Erythroblast (primary cell): ENCODE data around the gene DUSP1.
A peak's percentile ranks its signal among the peaks of the same experiment; 100 is the strongest.

ENCODE experiments used
- DNase-seq, 2 experiments: peaks; one replicate each; lab custom pipeline; 2025; lab: John Stamatoyannopoulos, UW
- GATA1 ChIP-seq: IDR thresholded peaks from 2 replicates; pipeline ENCODE4 v1.6.1; 2011; ENCODE audit warnings: low read depth, mild to moderate bottlenecking, control low read depth, low read length, moderate library complexity
- POLR2A ChIP-seq: IDR thresholded peaks from 2 replicates; pipeline ENCODE4 v1.6.1; 2011; ENCODE audit warnings: mild to moderate bottlenecking, low read length

DUSP1 gene

GRCh38 chr5:172779691-172780341 lies 8.8 kb upstream of the DUSP1 start:
- DNase-seq, result no peak
- TF ChIP-seq POLR2A (no peak), GATA1 (no peak)

DNA sequence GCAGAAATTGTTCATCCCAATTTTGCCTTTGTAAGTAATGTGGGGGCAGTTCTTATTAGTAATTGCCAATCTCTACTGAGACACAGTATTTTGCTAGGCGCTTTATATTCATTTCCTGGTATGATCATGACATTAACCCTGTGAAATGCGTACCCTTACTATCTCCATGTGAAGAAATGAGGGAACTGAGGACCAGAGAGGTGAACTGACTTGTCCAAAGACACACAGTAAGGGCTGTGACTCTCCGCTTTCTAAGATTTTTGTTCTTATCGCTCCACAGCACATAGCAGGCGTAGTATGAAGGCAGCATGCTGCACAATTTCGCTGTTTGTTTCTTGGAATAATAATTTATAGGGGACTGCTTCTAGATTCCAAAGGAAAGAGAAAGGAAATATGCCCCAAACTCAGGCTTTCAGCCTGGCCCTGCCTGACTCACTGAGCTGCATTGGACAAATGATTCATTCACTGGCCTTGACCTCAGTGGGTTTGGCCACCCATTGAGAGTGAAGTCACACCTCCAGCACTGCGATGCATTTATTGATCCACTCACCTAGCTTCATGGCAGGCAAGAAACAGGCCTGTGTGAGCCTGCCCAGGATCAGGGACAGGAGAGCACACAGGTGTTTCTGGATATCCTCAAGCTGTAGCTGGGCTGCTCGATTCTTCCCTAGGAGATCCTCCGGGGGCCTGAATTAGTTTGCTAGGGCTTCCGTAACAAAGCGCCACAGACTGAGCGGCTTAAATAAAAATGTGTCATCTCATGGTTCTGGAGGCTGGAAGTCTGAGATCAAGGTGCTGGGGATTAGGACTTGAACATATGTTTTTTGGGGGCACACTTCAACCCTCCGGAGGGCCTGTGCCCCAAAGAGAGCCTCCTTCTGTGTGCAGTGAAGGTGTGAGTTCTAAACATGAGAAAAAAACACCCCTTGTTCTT lies 7.2 kb upstream of the DUSP1 start:
- peak; percentile 53 to 72 for DNase-seq
- TF ChIP-seq GATA1, result no peak
- TF ChIP-seq POLR2A, result no peak

GRCh38 chr5:172776235-172776594 lies 5.2 kb upstream of the DUSP1 start:
- peak; percentile 36 to 43 for DNase-seq
- TF ChIP-seq POLR2A, result no peak
- TF ChIP-seq GATA1, result no peak

GRCh38 chr5:172775326-172776234 lies 4.6 kb upstream of the DUSP1 start:
- peak; percentile 87 to 92 for DNase-seq
- TF ChIP-seq POLR2A (peak; percentile 40), GATA1 (no peak)

- no peak for TF ChIP-seq GATA1
- no peak for TF ChIP-seq POLR2A
- DNase-seq, result no peak
Measured at GRCh38 chr5:172774561-172775315, 3.7 kb upstream of the DUSP1 start.

DNA sequence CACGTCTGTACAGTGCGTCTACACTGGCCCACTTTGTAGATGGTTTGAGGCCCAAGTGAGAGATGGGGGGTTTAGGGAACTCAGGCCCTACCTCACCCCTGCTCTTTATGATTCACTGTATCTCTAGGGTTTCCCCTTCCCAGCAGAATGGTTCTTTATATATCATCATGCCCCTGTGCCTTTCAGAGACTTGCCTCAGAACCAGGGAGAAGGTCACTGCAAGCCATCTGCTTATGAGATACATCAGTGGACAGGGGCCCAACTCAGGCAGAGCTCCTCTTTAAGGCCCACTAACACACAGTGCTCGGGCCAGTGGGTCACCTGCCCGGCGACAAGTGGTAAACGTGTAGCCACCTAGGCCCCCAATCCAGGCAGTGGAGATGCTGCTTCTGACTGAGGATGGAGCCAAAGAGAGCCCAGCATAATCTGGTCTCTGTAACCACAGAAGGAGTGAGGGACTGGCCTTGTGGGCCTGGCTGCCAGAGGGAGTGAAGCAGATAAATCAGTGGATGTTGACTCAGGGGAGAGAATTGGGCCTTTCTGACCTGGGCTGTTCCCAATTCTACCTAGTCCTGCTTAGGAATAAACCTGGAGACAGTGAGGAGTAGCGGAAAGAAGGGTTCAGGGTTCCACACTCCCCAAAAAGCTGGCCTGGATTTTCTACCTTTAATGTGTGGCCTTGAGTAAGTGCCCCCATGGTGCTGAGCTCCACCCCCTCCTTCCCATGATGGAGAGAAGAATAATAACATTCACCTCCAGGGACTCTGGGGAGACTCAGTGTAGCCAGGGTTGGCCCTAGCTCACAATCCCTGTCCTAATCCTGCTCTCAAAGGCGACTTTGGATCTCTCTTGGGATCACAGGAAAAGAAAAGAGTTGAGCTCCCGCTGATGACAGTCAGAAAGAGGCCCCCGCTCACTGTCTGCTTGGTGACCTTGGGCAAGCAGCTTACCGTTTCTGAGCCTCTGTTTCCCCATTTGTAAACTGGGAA lies 2.8 kb upstream of the DUSP1 start:
- TF ChIP-seq GATA1, result no peak
- TF ChIP-seq POLR2A, result no peak
- peak; percentile 60 to 72 for DNase-seq

DNA sequence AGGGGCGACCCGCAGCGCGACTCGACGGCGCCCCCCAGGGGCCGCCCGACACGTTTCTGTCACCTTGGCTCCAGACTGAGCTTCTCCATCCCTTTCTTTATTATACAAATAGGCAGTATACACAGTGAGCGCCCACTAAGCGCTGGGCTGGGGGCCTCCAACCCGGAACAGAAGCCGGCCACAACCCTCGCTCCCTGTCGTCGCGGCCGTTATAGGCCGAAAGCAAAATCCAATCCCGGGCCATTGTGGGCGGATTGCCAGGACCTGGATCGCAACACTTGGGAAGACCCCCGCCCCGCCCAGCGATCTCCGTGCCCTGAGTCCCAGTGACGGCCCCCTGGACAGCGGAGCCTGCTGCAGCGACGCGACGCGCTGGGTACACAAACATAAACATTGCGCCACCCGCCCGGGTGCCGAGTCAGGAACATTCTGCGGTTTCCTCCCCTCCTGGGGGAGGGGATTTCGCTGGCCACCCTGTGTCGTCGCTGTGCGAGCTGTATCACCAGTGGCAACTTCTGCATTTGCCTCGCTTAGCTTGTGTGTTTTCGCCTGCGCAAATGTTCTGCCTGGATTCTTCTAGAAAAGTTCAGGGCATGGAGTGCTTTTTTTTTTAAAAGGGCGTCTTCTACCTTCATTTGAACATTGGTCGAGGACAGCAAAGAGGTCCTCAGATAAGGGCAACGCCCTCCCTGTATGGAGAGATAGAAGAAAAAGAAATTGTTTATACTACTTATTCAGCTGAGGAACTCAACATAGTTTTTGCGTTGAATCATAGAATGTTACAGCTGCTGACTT lies 1.3 kb upstream of the DUSP1 start:
- peak; percentile 94 for DNase-seq
- TF ChIP-seq GATA1, result peak; percentile 45
- peak; percentile 85 for TF ChIP-seq POLR2A

DNA sequence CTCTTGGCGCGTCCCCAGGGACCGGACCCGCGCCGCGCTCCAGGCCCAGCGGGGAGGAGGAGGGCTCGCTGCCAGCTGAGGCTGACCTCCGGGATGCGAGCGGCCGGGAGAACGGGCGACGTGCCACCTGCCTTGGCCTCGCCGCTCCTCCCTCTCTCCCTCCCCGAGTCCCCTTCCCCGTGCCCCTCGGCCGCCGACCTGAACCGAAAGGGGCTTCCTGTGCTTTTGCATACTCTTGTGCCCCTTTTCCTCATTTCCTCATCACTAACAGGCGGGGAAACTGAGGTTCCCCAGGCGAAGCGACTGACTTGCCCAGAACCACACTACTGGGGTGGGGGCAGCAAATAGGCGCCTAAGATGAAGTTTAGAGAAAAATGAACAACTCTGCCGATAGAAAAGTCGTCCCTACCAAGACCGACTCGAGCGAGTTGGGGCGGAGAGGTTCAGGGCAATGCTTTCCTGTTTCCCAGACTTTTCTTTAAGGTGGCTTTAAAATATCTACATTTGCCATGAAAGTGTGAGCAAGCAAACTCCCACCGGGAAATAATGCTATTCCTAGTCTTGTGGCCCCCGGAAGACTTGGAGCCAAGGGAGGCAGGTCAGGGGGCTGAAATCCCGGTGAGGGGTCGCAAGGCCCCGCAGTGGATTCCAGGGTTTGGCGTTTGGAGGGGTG lies 580 bp upstream of the DUSP1 start:
- DNase-seq, result peak; percentile 77 to 87
- no peak for TF ChIP-seq POLR2A
- no peak for TF ChIP-seq GATA1

- DNase-seq, result no peak
- TF ChIP-seq POLR2A, result no peak
- TF ChIP-seq GATA1, result no peak
Measured at GRCh38 chr5:172770374-172770674, 671 bp downstream of the DUSP1 start.

DNA sequence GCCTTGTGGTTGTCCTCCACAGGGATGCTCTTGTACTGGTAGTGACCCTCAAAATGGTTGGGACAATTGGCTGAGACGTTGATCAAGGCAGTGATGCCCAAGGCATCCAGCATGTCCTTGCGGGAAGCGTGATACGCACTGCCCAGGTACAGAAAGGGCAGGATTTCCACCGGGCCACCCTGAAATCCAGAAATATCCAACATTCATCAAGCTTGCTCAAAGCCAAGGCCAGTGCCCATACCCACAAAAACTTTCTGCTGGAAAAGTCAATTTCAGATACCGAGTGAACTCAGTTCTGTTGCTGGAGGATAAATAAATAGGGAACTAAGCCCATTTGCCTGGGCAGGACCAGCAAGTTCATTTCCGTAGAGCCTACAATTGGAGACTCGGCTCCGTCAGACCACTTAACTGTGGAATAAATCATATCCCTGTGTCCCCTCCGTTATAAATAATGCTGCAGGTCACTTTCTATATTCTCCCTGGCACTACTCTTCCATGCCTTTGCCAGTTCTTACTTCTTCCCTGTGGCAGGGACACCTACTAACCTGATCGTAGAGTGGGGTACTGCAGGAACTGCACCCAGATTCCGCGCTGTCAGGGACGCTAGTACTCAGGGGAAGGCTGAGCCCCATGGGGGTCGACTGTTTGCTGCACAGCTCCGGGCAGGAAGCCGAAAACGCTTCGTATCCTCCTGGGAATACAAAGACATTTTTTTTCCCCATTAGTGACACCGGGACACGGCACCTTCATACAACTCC lies 1.2 kb downstream of the DUSP1 start:
- no peak for TF ChIP-seq GATA1
- TF ChIP-seq POLR2A, result peak; percentile 44
- peak; percentile 63 to 75 for DNase-seq

GRCh38 chr5:172769342-172769615 lies 1.7 kb downstream of the DUSP1 start:
- TF ChIP-seq POLR2A (no peak), GATA1 (no peak)
- DNase-seq, result no peak
